KOPT-K1 (cell line): ENCODE results near the gene ACACA.

Source experiments
- H3K27ac ChIP-seq: fragments of 200-600 bp; sonication (generic); 2 replicates; pipeline ENCODE4 v1.5.1; 2016; ENCODE audit warnings: antibody characterized with exemption, mild to moderate bottlenecking, low read depth, low read length; ENCODE audit not compliant: poor library complexity, severe bottlenecking
- H3K36me3 ChIP-seq: fragments of 200-600 bp; sonication (generic); 2 replicates; pipeline ENCODE4 v1.5.1; 2017; ENCODE audit warnings: antibody characterized with exemption, mild to moderate bottlenecking, low read length, moderate library complexity; ENCODE audit not compliant: insufficient read depth
- H3K9me3 ChIP-seq: fragments of 200-600 bp; sonication (generic); 2 replicates; pipeline ENCODE4 v1.5.1; 2017; ENCODE audit warnings: antibody characterized with exemption, low read length, mild to moderate bottlenecking; ENCODE audit not compliant: insufficient read depth, poor library complexity, severe bottlenecking

Gene ACACA

GRCh38 chr17:37182786-37183465 is 223.7 kb downstream of the ACACA start:
- Histone ChIP-seq H3K9me3 (no peaks in the 10 kb centered on the region), H3K27ac (no peak overlapping the region), H3K36me3 (peaks cover 86% of the 10 kb centered on the region)

- H3K27ac ChIP-seq, result no peak overlapping the region
- H3K9me3 ChIP-seq, result no peaks in the 10 kb centered on the region
- peaks cover 88% of the 10 kb centered on the region for H3K36me3 ChIP-seq
These were observed 226.3 kb downstream of the ACACA start for GRCh38 chr17:37180376-37180775.

- no peaks in the 10 kb centered on the region for H3K9me3 ChIP-seq
- no peak overlapping the region for H3K27ac ChIP-seq
- peaks cover 88% of the 10 kb centered on the region for H3K36me3 ChIP-seq
These were observed 226.7 kb downstream of the ACACA start for GRCh38 chr17:37179893-37180292.

GRCh38 chr17:37177254-37177870 is 229.3 kb downstream of the ACACA start:
- no peaks in the 10 kb centered on the region for H3K9me3 ChIP-seq
- no peak overlapping the region for H3K27ac ChIP-seq
- H3K36me3 ChIP-seq, result peaks cover 86% of the 10 kb centered on the region

GRCh38 chr17:37176723-37177122 is 229.9 kb downstream of the ACACA start:
- Histone ChIP-seq H3K9me3 (no peaks in the 10 kb centered on the region), H3K36me3 (peaks cover 88% of the 10 kb centered on the region), H3K27ac (no peak overlapping the region)

- H3K36me3 ChIP-seq, result peaks cover 82% of the 10 kb centered on the region
- no peak overlapping the region for H3K27ac ChIP-seq
- no peaks in the 10 kb centered on the region for H3K9me3 ChIP-seq
These were observed 232.4 kb downstream of the ACACA start for GRCh38 chr17:37174205-37174604.

GRCh38 chr17:37170881-37171425 is 235.7 kb downstream of the ACACA start:
- Histone ChIP-seq H3K36me3 (peaks cover 50% of the 10 kb centered on the region), H3K27ac (no peak overlapping the region), H3K9me3 (no peaks in the 10 kb centered on the region)

GRCh38 chr17:37168731-37169353 is 237.8 kb downstream of the ACACA start:
- H3K9me3 ChIP-seq, result no peaks in the 10 kb centered on the region
- H3K27ac ChIP-seq, result no peak overlapping the region
- peaks cover 36% of the 10 kb centered on the region for H3K36me3 ChIP-seq

GRCh38 chr17:37167756-37168155 is 238.9 kb downstream of the ACACA start:
- no peaks in the 10 kb centered on the region for H3K9me3 ChIP-seq
- peaks cover 32% of the 10 kb centered on the region for H3K36me3 ChIP-seq
- no peak overlapping the region for H3K27ac ChIP-seq

GRCh38 chr17:37164057-37164456 is 242.6 kb downstream of the ACACA start:
- H3K9me3 ChIP-seq, result no peaks in the 10 kb centered on the region
- peaks cover 40% of the 10 kb centered on the region for H3K36me3 ChIP-seq
- no peak overlapping the region for H3K27ac ChIP-seq

GRCh38 chr17:37162800-37163199 is 243.8 kb downstream of the ACACA start:
- no peaks in the 10 kb centered on the region for H3K9me3 ChIP-seq
- H3K36me3 ChIP-seq, result peaks cover 52% of the 10 kb centered on the region
- H3K27ac ChIP-seq, result no peak overlapping the region

- Histone ChIP-seq H3K9me3 (no peaks in the 10 kb centered on the region), H3K27ac (no peak overlapping the region), H3K36me3 (peaks cover 60% of the 10 kb centered on the region)
These were observed 245.7 kb downstream of the ACACA start for GRCh38 chr17:37160944-37161343.

- H3K9me3 ChIP-seq, result no peaks in the 10 kb centered on the region
- no peak overlapping the region for H3K27ac ChIP-seq
- H3K36me3 ChIP-seq, result peaks cover 71% of the 10 kb centered on the region
These were observed 248.3 kb downstream of the ACACA start for GRCh38 chr17:37158290-37158689.

- no peaks in the 10 kb centered on the region for H3K9me3 ChIP-seq
- H3K36me3 ChIP-seq, result peaks cover 86% of the 10 kb centered on the region
- H3K27ac ChIP-seq, result no peak overlapping the region
These were observed 258.5 kb downstream of the ACACA start for GRCh38 chr17:37148156-37148555.

GRCh38 chr17:37147301-37147812 is 259.3 kb downstream of the ACACA start:
- no peaks in the 10 kb centered on the region for H3K9me3 ChIP-seq
- H3K36me3 ChIP-seq, result peaks cover 85% of the 10 kb centered on the region
- H3K27ac ChIP-seq, result no peak overlapping the region
